HG02943 (cell line): ENCODE data around the gene C10orf67.
"Not testable (repeated sequence)": the region's sequence is repeated elsewhere in the genome, so short reads cannot be mapped to it uniquely, and the experiment has no call there.

Source experiments
- ATAC-seq: cut with Tn5 transposase; IDR thresholded peaks from one replicate; pipeline ENCODE4 v1.9.1; 2021; ENCODE audit warnings: mild to moderate bottlenecking, low read depth, moderate library complexity; ENCODE audit not compliant: unreplicated experiment

C10orf67 gene

GRCh38 chr10:23281044-23281433, 63.6 kb downstream of the C10orf67 start:
- ATAC-seq: no peak

GRCh38 chr10:23280419-23281043, 64.1 kb downstream of the C10orf67 start:
- ATAC-seq: no peak

- ATAC-seq: no peak
Observed at GRCh38 chr10:23275355-23275754, 69.2 kb downstream of the C10orf67 start.

DNA sequence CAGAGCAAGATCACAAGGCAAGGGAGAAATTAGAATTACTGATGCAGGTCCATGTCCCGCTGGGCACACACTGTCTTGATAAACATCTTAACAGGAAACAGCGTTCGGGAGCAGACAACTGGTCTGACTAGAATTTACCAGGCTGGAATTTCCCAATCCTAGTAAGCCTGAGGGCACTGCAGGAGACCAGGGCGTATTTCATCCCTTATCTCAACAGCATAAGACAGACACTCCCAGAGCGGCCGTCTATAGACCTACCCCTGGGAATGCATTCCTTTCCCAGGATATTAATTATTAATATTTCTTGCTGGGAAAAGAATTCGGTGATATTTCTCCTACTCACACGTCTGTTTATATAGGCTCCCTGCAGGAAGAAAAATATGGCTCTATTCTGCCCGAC, 70.4 kb downstream of the C10orf67 start:
- ATAC-seq: not testable (repeated sequence)

DNA sequence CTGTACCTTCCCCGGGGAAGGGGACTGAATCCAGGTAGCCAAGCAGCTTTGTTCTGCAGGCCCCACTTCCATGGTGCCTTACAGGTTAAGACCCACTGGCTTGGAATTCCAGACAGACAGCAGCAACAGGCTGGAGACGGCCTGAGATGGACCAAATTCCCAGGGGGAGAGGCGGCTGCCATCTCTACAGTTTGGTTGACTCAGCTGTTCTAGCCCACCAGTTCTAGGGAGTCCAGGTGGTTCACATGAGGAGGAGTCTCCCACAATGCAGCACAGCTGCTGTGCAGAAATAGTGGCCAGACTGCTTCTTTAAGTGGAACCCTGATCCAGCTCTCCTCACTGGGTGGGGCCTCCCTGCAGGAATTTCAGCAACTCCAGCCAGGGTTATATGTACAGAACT, 74.1 kb downstream of the C10orf67 start:
- ATAC-seq: no peak

DNA sequence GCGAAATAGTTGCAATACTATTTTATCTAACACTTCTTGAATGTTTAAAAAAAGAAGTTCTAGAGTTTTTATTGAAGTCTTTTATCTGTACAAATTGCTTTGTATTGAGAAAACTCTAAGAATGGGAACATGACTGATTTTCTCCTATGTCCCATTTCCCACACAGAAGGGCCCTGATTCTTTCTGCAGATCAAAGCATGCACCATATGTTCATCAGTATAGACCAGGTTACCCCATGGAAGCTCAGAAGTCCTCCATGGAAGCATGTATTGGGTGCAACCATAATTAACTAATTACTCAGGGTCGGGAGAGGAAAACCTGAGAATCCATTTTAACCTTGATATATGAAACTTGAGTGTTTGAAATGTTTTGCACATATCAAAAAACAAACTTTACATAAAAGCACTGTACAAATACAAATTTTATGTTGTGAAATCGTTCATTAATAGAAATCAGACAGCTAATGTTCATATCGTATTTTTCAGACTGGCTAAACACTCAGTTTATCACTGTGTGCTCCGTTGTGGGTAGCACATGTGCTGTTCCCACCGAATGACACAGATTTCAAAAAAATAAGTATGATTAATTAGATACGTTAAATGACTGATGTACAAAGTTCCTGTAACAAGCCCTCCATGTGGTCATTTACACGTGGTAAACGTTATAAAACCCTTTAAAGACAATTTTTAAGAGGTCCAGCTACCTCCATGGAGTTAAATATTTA, 81.0 kb downstream of the C10orf67 start:
- no peak for ATAC-seq

- no peak for ATAC-seq
Observed at GRCh38 chr10:23262928-23263327, 81.7 kb downstream of the C10orf67 start.

GRCh38 chr10:23258516-23258915, 86.1 kb downstream of the C10orf67 start:
- no peak for ATAC-seq

DNA sequence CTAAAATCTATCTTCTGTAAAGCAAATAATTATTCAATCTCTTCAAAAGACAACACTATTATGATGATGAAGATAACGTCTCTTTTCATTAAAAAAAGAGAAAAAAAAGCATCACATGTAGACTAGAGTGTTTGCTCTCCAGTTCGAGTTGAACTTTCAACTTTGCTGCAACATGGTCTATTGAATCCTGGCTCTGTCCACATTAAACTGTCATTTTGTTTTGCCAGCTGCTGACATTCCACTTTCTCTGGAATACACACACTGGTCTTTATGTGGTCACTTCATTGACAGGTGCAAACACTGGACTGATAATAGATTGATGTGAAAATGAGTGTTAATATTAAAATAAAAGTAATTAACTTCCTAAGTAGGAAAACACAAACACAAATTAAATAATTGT, 90.8 kb downstream of the C10orf67 start:
- ATAC-seq: no peak

- not testable (repeated sequence) for ATAC-seq
Observed at GRCh38 chr10:23252859-23253258, 91.7 kb downstream of the C10orf67 start.

GRCh38 chr10:23241779-23242178, 102.8 kb downstream of the C10orf67 start:
- not testable (repeated sequence) for ATAC-seq

DNA sequence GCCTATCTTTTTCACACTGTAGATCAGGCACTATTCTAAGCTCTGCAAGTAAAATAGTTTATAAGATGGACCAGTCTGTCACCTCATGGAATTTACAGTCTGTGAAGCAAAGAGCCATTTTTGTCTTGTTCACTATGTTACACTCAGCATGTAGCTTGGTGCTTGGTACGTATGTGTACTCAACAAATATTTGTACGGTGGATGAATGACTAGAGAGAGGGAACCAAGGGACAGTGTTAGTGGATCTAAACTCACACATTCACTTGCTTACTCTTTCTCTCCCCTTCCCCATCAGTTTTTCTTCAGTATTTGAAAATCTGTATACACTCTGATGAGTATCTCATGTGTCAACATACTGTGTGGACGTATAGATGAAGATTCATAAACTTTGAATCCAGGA, 106.6 kb downstream of the C10orf67 start:
- ATAC-seq: no peak

DNA sequence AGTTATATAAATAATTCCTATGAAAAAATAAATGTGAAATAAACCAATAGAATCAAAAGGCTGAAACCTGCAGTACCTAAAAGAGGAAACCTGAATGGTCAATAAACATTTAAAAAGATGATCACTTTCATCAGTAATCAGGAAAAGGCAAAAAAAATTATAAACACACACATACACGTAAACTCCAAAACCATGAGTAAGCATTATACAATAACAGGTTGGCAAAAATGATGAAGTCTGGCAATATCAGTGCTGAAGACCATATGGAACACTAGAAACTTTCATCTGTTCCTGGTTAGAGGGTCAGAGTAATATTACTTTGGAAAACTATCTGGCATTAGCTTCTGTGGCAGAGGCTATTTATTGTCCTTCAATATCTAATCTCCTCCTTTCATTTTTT, 114.0 kb downstream of the C10orf67 start:
- no peak for ATAC-seq

- ATAC-seq: no peak
Observed at GRCh38 chr10:23217471-23217870, 127.1 kb downstream of the C10orf67 start.

DNA sequence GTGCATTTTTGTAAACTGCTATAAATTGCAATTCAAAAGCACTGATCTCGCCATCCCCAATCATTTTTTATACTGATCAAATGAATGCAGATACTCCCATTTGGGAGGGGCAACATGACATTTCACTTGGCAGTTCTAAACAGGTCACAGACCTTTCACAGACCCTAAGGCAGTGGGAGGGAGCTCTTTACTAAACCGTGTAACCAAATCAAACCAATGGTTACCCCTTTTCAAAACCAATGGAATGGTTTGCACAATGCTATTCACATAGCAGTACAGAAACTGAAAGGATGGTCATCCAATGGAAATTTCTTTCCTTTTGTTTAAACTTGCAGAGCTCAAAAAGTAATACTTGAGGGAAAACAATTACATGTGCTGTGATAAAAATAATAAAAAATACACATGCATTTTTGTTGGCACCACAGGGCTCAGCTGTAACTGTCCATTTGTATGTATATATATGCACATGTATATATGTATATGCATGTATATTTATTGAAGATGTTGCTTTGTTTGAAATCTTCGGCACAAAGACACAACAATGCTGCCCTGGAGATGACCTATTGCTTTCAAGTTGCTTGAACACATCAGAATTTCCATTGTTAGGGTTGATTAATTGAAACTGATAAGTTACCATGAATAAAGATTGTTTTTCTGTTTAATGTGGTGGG, 138.5 kb downstream of the C10orf67 start:
- ATAC-seq: no peak

GRCh38 chr10:23204773-23205172, 139.8 kb downstream of the C10orf67 start:
- no peak for ATAC-seq

DNA sequence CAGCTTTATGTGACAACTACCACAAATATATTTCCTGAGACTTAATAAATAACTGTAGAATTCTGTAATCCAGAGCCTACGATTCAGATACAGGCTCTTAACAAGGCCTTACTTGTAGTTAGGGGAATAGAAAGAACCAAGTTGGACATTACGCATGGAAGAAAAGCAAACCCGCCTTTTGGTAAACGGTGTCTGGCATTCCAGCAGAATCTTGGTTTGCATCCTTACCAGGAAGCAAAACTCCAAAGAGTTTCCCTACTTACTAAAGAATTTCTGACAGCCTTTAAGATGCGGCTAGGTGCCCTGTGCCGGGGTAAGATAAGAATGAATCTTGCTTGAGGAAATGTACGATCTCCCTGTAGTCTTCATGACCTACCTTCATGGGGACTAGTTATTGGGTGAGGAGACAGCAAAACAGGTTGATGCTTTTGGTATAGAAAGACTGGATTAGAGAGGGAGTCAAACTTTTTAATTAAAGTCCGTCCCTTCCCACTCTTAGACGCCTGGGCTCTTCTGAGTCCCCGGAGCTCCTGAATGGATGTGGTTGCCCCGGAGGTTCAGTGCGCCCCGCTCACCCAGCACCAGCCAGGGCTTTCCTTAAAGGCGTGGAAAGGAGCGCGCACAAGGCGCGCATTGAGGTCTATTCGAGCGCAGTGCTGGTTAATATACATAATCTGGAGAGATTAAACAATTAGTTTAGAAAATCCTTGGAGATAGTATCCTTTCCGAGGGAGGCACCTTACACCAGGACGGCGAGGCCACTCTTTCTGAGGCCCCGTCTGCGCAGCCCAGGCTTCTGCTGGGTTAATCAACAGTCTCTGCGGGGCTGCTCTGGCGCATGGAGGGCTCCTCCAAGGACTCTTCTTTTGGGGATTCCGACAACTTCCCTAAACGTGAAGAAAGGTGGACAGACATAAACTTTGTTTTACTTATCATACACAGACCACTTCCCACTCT, 140.9 kb downstream of the C10orf67 start:
- no peak for ATAC-seq

DNA sequence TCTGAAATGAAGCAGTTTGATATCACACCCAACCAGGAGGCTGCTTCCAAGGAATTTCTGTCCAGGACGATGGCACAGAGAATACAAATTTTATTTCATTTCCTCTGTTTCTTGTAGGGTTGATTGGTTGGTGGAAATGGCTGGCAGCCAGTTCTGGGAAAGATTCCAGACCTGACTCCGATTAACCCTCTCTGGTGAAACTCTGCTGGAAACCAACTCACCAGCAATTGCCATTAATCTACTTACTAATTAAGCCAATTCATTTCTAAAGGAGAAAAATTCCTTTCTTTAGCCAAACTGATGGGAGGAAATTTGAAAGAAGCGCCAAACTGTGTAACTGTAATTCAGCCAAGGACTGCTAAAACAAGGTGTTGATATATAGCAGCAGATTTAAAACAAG, 141.8 kb downstream of the C10orf67 start:
- ATAC-seq: no peak

DNA sequence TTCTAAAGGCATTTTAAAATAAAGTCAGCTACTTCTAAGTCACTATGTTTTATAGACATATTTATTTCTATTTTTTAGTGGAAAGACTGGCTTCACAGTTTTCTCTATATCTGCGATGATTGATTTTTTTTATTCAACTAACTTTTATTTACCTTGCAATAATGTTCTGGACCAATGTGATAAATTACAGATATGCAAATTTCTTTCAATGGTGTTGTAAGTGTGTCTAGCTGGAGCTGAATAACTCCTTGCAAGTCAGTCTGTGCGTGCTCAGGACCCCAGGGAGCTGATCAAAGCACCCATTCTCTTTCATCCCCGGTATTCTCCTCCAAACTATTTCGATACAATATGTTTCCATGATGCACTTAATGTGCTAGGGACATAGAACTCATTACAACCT, 142.8 kb downstream of the C10orf67 start:
- no peak for ATAC-seq

DNA sequence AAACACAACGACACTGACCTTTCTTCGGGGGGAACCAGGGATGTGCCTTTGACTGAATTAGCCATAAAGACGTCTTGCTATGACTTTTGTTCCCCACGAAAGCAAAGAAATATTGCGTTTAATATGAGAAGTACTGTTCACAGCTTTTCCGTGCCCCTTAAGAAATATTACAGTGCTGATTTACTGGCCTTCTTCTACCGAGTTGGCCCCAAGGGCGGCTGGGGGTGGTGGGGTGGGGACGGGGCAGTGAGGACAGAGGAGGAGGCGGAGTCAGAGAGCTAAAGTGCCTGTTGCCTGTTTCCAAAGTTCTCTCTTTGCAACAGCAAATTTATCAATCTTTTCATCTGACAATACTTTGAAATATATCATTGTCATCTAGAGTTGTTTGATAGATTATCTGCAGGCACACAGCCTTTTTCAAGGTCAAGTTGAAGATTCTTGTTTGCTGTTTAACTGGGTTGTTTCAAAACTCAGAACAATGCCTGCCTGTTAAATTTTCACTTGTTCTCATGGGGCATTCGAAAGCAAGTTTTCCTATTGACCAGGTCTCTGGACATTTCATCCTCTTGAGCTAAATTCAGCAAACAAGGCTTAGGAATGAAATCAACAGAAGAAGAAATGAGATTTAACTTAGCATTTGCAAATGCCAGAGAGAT, 143.5 kb downstream of the C10orf67 start:
- ATAC-seq: no peak
